Measurements from ENCODE around the gene UBE2QL1. TPM values are rescaled to one million over a fixed set of nuclear protein-coding genes. Genes with fewer than 3 reads are reported as not detected.

Gene UBE2QL1
- total RNA-seq, 1 experiment from 2014 or later: 0.11 TPM

GRCh38 chr5:6490693-6491092 is 42.0 kb downstream of the UBE2QL1 start:
- Histone ChIP-seq H2BK5ac (ENCODE audit: insufficient read length, low read length) (no peak overlapping the region), H2BK20ac (ENCODE audit: low read depth, low read length, poor library complexity, severe bottlenecking) (no peak overlapping the region), H3K79me1 (ENCODE audit: insufficient read depth, low read depth, low read length, poor library complexity, severe bottlenecking) (no peaks in the 10 kb centered on the region), H3K4me2 (ENCODE audit: insufficient read depth, insufficient read length, low read length) (no peak overlapping the region), H3K56ac (ENCODE audit: insufficient read length, low read depth, low read length) (no peak overlapping the region), H3K9me3 (ENCODE audit: control insufficient read depth, low read depth, low read length) (no peaks in the 10 kb centered on the region), H2BK12ac (ENCODE audit: insufficient read length, low read depth, low read length) (no peak overlapping the region), H3K4ac (ENCODE audit: low read depth, low read length) (no peak overlapping the region), H3T11ph (ENCODE audit: low read length) (no peak overlapping the region), H2BK15ac (ENCODE audit: low read depth, low read length) (no peak overlapping the region), H2BK120ac (ENCODE audit: low read depth, low read length, poor library complexity, severe bottlenecking) (no peak overlapping the region), H3K27ac (ENCODE audit: insufficient read length, low read depth, low read length) (no peak overlapping the region), H3K14ac (ENCODE audit: insufficient read depth, low read length) (no peak overlapping the region), H3K27me3 (ENCODE audit: insufficient read depth, low read length) (no peaks in the 10 kb centered on the region; the same call in 1 of the 2 replicates), H3K4me1 (ENCODE audit: insufficient read depth, low read length) (peaks cover 6% of the 10 kb centered on the region), H3K79me2 (ENCODE audit: insufficient read depth, low read length) (no peaks in the 10 kb centered on the region), H2AK5ac (ENCODE audit: insufficient read length, low read length) (no peak overlapping the region), H4K91ac (ENCODE audit: insufficient read length, low read depth, low read length) (no peak overlapping the region), H4K8ac (replicated peaks; ENCODE audit: insufficient read length, low read depth, low read length) (no peak overlapping the region), H4K20me1 (ENCODE audit: control insufficient read depth, insufficient read depth, insufficient read length) (no peaks in the 10 kb centered on the region), H4K5ac (ENCODE audit: insufficient read length, low read depth, low read length) (no peak overlapping the region), H2AFZ (ENCODE audit: low read length) (no peak overlapping the region), H3K23me2 (ENCODE audit: insufficient read length, low read depth, low read length, poor library complexity, severe bottlenecking) (no peaks in the 10 kb centered on the region), H3K9ac (ENCODE audit: extremely low read depth, insufficient read length, low read length) (no peak overlapping the region), H3K23ac (ENCODE audit: insufficient read length, low read depth, low read length) (no peak overlapping the region), H3K18ac (ENCODE audit: insufficient read length, low read depth, low read length) (no peak overlapping the region)
- Mint-ChIP-seq H3K9me3 (no peaks in the 10 kb centered on the region; a peak in 1 of 5 replicates), H3K4me1 (peaks cover 14 to 16% of the 10 kb centered on the region in 2 experiments), H3K36me3 (ENCODE audit: insufficient read depth in 1 of 3, low read depth in 3 of 3) (no peaks in the 10 kb centered on the region), H3K4me3 (no peak overlapping the region), H3K27ac (no peak overlapping the region), H3K27me3 (ENCODE audit: low read depth) (peaks cover 79% of the 10 kb centered on the region)
- no CpG with 5 or more reads among the region's 3 CpGs for WGBS (ENCODE audit: extremely low coverage, insufficient read length, low lambda C conversion rate)
- no peak for DNase-seq
- TF ChIP-seq CTCF (conservative IDR thresholded peaks at IDR 0.05): no peak
